Muscle of leg (tissue), 11 donors: ENCODE data around the gene DLG2. TPM values are rescaled to one million over a fixed set of nuclear protein-coding genes. Genes with fewer than 3 reads are reported as not detected.

Experiments used
- DNase-seq: peaks from one replicate; pipeline ENCODE4 v3.0.0; 2013
- H3K27ac ChIP-seq: one replicate; pipeline ENCODE4 v1.5.1; 2013; ENCODE audit warnings: mild to moderate bottlenecking, low read length, control low read depth
- H3K27me3 ChIP-seq: one replicate; pipeline ENCODE4 v1.6.1; 2013; ENCODE audit warnings: low read length; ENCODE audit not compliant: control insufficient read depth, insufficient read depth
- H3K36me3 ChIP-seq: one replicate; pipeline ENCODE4 v1.6.1; 2013; ENCODE audit warnings: low read length; ENCODE audit not compliant: control insufficient read depth, insufficient read depth
- H3K4me1 ChIP-seq: one replicate; pipeline ENCODE4 v1.6.1; 2013; ENCODE audit warnings: low read length; ENCODE audit not compliant: control insufficient read depth, insufficient read depth
- H3K4me3 ChIP-seq: one replicate; pipeline ENCODE4 v1.5.1; 2013; ENCODE audit warnings: low read length, control low read depth
- H3K9me3 ChIP-seq: replicated peaks from 2 replicates; pipeline ENCODE4 v1.6.1; 2013; ENCODE audit warnings: low read depth, low read length; ENCODE audit not compliant: control insufficient read depth
- WGBS: methylation state at CpG from one replicate; pipeline ENCODE4 v1.1.5; 2013; ENCODE audit warnings: missing lambda C conversion rate; ENCODE audit not compliant: insufficient coverage; 5-methylcytosine and 5-hydroxymethylcytosine counted together
- polyA plus RNA-seq, 8 donors: library from polyadenylated mRNA; unstranded; fragments of 120-200 nt; gene quantifications; one replicate each; pipeline versions ENCODE4 v1.2.1 to v1.2.3, GENCODE V29; 2013; ENCODE audit warnings: inconsistent platforms in 1 of 8, low replicate concordance in 1 of 8; ENCODE audit not compliant: insufficient read length in 8 of 8, insufficient read depth in 1 of 8
- total RNA-seq: library from RNA; stranded (reverse); fragments of 120-200 nt; gene quantifications from one replicate; pipeline ENCODE4 v1.2.4, GENCODE V29; 2013

The DLG2 gene
- total and polyA plus RNA-seq, 9 donors = 6.4 to 19.3 (median 11.0) TPM

GRCh38 chr11:84091212-84091986 lies 1535.7 kb downstream of the DLG2 start:
- Histone ChIP-seq H3K27ac (no peak overlapping the region), H3K4me1 (no peaks in the 10 kb centered on the region), H3K36me3 (no peaks in the 10 kb centered on the region), H3K27me3 (no peaks in the 10 kb centered on the region), H3K9me3 (no peaks in the 10 kb centered on the region), H3K4me3 (no peak overlapping the region)
- DNase-seq = peak; percentile 4
- 80% methylated on average over 2 of the region's 7 CpGs for WGBS

GRCh38 chr11:84089072-84090057 lies 1537.8 kb downstream of the DLG2 start:
- Histone ChIP-seq H3K27me3 (no peaks in the 10 kb centered on the region), H3K27ac (no peak overlapping the region), H3K36me3 (no peaks in the 10 kb centered on the region), H3K4me1 (no peaks in the 10 kb centered on the region), H3K4me3 (no peak overlapping the region), H3K9me3 (no peaks in the 10 kb centered on the region)
- peak; percentile 23 for DNase-seq
- WGBS = 60% methylated on average over 1 of the region's 5 CpGs

- Histone ChIP-seq H3K27ac (no peak overlapping the region), H3K36me3 (no peaks in the 10 kb centered on the region), H3K4me3 (no peak overlapping the region), H3K4me1 (no peaks in the 10 kb centered on the region), H3K27me3 (no peaks in the 10 kb centered on the region), H3K9me3 (no peaks in the 10 kb centered on the region)
- 90% methylated on average over 2 of the region's 2 CpGs for WGBS
- no peak for DNase-seq
Measured at GRCh38 chr11:84071851-84072250, 1555.3 kb downstream of the DLG2 start.

GRCh38 chr11:84069048-84069447 lies 1558.1 kb downstream of the DLG2 start:
- Histone ChIP-seq H3K9me3 (no peaks in the 10 kb centered on the region), H3K36me3 (no peaks in the 10 kb centered on the region), H3K4me1 (no peaks in the 10 kb centered on the region), H3K4me3 (no peak overlapping the region), H3K27me3 (no peaks in the 10 kb centered on the region), H3K27ac (no peak overlapping the region)
- no peak for DNase-seq
- no CpG with 5 or more reads among the region's 1 CpG for WGBS

GRCh38 chr11:84061726-84062125 lies 1565.4 kb downstream of the DLG2 start:
- Histone ChIP-seq H3K4me3 (no peak overlapping the region), H3K27ac (no peak overlapping the region), H3K36me3 (no peaks in the 10 kb centered on the region), H3K4me1 (no peaks in the 10 kb centered on the region), H3K9me3 (no peaks in the 10 kb centered on the region), H3K27me3 (no peaks in the 10 kb centered on the region)
- DNase-seq = no peak
- no CpG with 5 or more reads among the region's 1 CpG for WGBS

GRCh38 chr11:84056653-84057376 lies 1570.3 kb downstream of the DLG2 start:
- no peaks in the 10 kb centered on the region for H3K9me3 ChIP-seq
- H3K4me1 ChIP-seq = no peaks in the 10 kb centered on the region
- H3K27ac ChIP-seq = no peak overlapping the region
- no peaks in the 10 kb centered on the region for H3K27me3 ChIP-seq
- H3K36me3 ChIP-seq = no peaks in the 10 kb centered on the region
- DNase-seq = no peak
- no peak overlapping the region for H3K4me3 ChIP-seq
- 100% methylated on average over 3 of the region's 6 CpGs for whole genome bisulfite sequencing

- Histone ChIP-seq H3K36me3 (no peaks in the 10 kb centered on the region), H3K4me1 (no peaks in the 10 kb centered on the region), H3K9me3 (peaks cover 2% of the 10 kb centered on the region), H3K27me3 (no peaks in the 10 kb centered on the region), H3K27ac (no peak overlapping the region), H3K4me3 (no peak overlapping the region)
- no peak for DNase-seq
Measured at GRCh38 chr11:84045146-84045545, 1582.0 kb downstream of the DLG2 start.

- DNase-seq = no peak
- no peaks in the 10 kb centered on the region for H3K36me3 ChIP-seq
- peaks cover 2% of the 10 kb centered on the region for H3K9me3 ChIP-seq
- H3K27ac ChIP-seq = no peak overlapping the region
- no peak overlapping the region for H3K4me3 ChIP-seq
- H3K4me1 ChIP-seq = no peaks in the 10 kb centered on the region
- no CpG with 5 or more reads among the region's 1 CpG for WGBS
- no peaks in the 10 kb centered on the region for H3K27me3 ChIP-seq
Measured at GRCh38 chr11:84044706-84045105, 1582.4 kb downstream of the DLG2 start.

GRCh38 chr11:84036664-84037194 lies 1590.4 kb downstream of the DLG2 start:
- Histone ChIP-seq H3K4me1 (no peaks in the 10 kb centered on the region), H3K4me3 (no peak overlapping the region), H3K27me3 (no peaks in the 10 kb centered on the region), H3K9me3 (peaks cover 2% of the 10 kb centered on the region), H3K36me3 (no peaks in the 10 kb centered on the region), H3K27ac (no peak overlapping the region)
- WGBS = no CpG with 5 or more reads among the region's 2 CpGs
- no peak for DNase-seq
